ENCODE data around the gene IL37. TPM values are rescaled to one million over a fixed set of nuclear protein-coding genes. Genes with fewer than 3 reads are reported as not detected.

IL37 gene
- polyA plus RNA-seq, 2 of the 4 experiments (the other 2 are of a cell fraction): not detected

DNA sequence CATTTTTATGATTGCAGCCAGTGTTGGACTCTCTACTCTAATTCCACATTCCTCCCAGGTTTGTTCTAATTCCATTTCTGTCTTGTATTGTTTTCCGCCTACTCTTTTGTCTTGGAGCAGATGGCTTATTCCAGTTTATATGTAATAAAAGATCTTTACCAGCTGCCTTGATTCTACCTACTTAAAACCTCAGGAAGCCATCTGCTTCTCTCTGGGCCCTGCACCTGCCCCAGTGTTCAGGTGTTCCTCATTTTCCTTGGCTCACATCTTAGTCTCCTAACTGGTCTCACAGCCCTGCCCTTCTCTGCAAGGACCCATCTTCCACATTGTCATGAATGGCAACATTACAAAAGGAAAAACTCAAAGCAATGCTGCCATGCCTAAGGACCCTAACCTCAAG lies 21.0 kb upstream of the IL37 start:
- TF ChIP-seq CEBPB (IDR thresholded peaks at IDR 0.05): no peak
- TF ChIP-seq HOXB5 (CRISPR knock-in tag; IDR thresholded peaks at IDR 0.05): no peak
- TF ChIP-seq TFCP2L1 (CRISPR knock-in tag; IDR thresholded peaks at IDR 0.05): no peak
- no peak for TF ChIP-seq ESRRA (IDR thresholded peaks at IDR 0.05; ENCODE audit: borderline replicate concordance, low read length)
- no peak for TF ChIP-seq EHMT2 (IDR thresholded peaks at IDR 0.05; ENCODE audit: low read depth)
- TF ChIP-seq ZC3H11A (IDR thresholded peaks at IDR 0.05): no peak
- no peak for TF ChIP-seq JUNB (IDR thresholded peaks at IDR 0.05)
- no peak for TF ChIP-seq HOXB13 (CRISPR knock-in tag; IDR thresholded peaks at IDR 0.05; ENCODE audit: low read depth)
- TF ChIP-seq TP53 (CRISPR knock-in tag; IDR thresholded peaks at IDR 0.05): no peak
- Histone ChIP-seq H3K27ac (no peak overlapping the region), H3K4me2 (no peak overlapping the region), H3K4me3 (no peak overlapping the region), H3K4me1 (no peaks in the 10 kb centered on the region), H3K9me3 (no peaks in the 10 kb centered on the region)
- CTCF ChIA-PET: interaction anchor here (0.8 to 2.4 kb wide), 3 partner anchors 31 to 140 kb away, joined by 3 to 11 read pairs (median 6); no protein-coding TSS in a partner anchor
- DNase-seq (ENCODE audit: low read depth in 1 of 2, low spot score in 1 of 2): no peak
- FAIRE-seq: no peak
- 97% methylated on average over 1 of the region's 1 CpG for WGBS (ENCODE audit: missing lambda C conversion rate)
- ATAC-seq: no peak
- POLR2A ChIA-PET: no interaction called here

DNA sequence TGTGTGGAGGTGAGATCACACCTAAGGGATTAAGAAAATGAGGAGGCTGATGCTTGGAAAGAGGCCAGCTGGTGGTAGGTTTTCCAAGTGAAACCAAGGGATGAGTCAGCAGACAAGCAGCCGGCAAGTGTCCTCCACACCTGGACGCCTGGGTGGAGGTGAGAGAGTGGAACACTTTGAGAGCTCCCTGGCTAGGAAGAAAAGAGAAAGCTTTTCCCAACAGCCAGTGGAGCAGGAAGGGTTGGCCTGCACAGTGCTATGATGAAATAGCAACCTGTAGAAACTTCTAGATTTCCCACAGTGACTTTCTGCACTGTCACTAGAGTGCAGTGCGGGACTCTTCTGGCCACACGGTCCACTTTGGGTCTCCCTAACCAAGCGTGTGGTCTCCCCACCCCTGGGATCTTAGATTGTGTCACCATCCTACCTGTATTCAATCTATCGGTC lies 19.6 kb upstream of the IL37 start:
- ChIA-PET CTCF (interaction anchor here (1.4 to 2.4 kb wide), 3 partner anchors 14 to 141 kb away, joined by 4 to 11 read pairs (median 6); no protein-coding TSS in a partner anchor), POLR2A (no interaction called here)
- no peaks in the 10 kb centered on the region for H3K9me3 ChIP-seq
- DNase-seq (ENCODE audit: low read depth in 1 of 2, low spot score in 1 of 2) (no peak), FAIRE-seq (no peak), ATAC-seq (no peak)
- no peak overlapping the region for H3K4me2 ChIP-seq
- no peaks in the 10 kb centered on the region for H3K4me1 ChIP-seq
- TF ChIP-seq TFCP2L1 (CRISPR knock-in tag; IDR thresholded peaks at IDR 0.05) (no peak), JUN (IDR thresholded peaks at IDR 0.05) (no peak), KDM1A (IDR thresholded peaks at IDR 0.05; ENCODE audit: low read depth) (no peak), EHMT2 (IDR thresholded peaks at IDR 0.05; ENCODE audit: low read depth) (no peak), KDM5A (IDR thresholded peaks at IDR 0.05) (no peak), MAZ (IDR thresholded peaks at IDR 0.05; ENCODE audit: borderline replicate concordance, low read depth, low read length) (no peak), EHF (CRISPR knock-in tag; IDR thresholded peaks at IDR 0.05) (no peak), POLR2AphosphoS2 (conservative IDR thresholded peaks at IDR 0.05; ENCODE audit: low read length) (no peak)
- TF ChIP-seq, protein P1, sequence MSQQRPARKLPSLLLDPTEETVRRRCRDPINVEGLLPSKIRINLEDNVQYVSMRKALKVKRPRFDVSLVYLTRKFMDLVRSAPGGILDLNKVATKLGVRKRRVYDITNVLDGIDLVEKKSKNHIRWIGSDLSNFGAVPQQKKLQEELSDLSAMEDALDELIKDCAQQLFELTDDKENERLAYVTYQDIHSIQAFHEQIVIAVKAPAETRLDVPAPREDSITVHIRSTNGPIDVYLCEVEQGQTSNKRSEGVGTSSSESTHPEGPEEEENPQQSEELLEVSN (IDR thresholded peaks at IDR 0.05; ENCODE audit: borderline replicate concordance, low read depth): no peak
- TF ChIP-seq, protein P2, sequence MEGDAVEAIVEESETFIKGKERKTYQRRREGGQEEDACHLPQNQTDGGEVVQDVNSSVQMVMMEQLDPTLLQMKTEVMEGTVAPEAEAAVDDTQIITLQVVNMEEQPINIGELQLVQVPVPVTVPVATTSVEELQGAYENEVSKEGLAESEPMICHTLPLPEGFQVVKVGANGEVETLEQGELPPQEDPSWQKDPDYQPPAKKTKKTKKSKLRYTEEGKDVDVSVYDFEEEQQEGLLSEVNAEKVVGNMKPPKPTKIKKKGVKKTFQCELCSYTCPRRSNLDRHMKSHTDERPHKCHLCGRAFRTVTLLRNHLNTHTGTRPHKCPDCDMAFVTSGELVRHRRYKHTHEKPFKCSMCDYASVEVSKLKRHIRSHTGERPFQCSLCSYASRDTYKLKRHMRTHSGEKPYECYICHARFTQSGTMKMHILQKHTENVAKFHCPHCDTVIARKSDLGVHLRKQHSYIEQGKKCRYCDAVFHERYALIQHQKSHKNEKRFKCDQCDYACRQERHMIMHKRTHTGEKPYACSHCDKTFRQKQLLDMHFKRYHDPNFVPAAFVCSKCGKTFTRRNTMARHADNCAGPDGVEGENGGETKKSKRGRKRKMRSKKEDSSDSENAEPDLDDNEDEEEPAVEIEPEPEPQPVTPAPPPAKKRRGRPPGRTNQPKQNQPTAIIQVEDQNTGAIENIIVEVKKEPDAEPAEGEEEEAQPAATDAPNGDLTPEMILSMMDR (IDR thresholded peaks at IDR 0.05): no peak
- H3K4me3 ChIP-seq: no peak overlapping the region
- H3K27ac ChIP-seq: no peak overlapping the region
- WGBS (ENCODE audit: missing lambda C conversion rate): 82% methylated on average over 6 of the region's 6 CpGs

DNA sequence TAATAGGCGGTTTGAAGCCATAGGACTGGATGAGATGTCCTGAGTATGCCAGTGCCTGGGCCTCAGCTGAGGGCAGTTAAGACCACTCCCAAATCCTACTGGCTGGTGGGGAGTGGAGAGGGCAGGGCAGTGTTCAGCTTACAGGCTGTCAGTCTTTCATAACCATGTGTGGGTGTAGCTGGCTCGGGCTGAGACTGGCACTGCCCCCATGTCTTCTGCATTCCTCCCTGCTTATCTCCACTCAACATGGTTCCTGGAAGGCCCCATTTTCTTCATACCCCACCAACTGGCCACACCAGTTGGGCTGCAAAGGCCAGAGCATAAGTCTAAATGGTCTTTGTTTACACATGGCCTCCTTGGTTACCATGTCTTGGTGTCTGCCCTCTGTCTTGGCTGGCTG lies 17.2 kb upstream of the IL37 start:
- WGBS (ENCODE audit: missing lambda C conversion rate): 79% methylated on average over 2 of the region's 2 CpGs
- Histone ChIP-seq H3K4me3 (no peak overlapping the region), H3K9me3 (no peaks in the 10 kb centered on the region), H3K4me2 (no peak overlapping the region), H3K4me1 (no peaks in the 10 kb centered on the region), H3K27ac (no peak overlapping the region)
- no peak for FAIRE-seq
- no peak for DNase-seq (ENCODE audit: low read depth in 1 of 2, low spot score in 1 of 2)
- ChIA-PET POLR2A (no interaction called here), CTCF (interaction anchor here (0.6 to 1.5 kb wide), 3 partner anchors 8 to 25 kb away, joined by 3 to 4 read pairs (median 3); no protein-coding TSS in a partner anchor)
- ATAC-seq: no peak
- TF ChIP-seq CHD2 (IDR thresholded peaks at IDR 0.05; ENCODE audit: low read length, partially characterized antibody) (no peak), FOSL2 (IDR thresholded peaks at IDR 0.05) (no peak), FOSL2 (CRISPR knock-in tag; IDR thresholded peaks at IDR 0.05) (no peak), KDM5A (IDR thresholded peaks at IDR 0.05) (no peak), POLR2A (IDR thresholded peaks at IDR 0.05; ENCODE audit: low read length) (no peak), CBX8 (IDR thresholded peaks at IDR 0.05) (no peak), CHD4 (IDR thresholded peaks at IDR 0.05; ENCODE audit: borderline replicate concordance) (no peak), EP300 (IDR thresholded peaks at IDR 0.05) (no peak), NFE2L2 (conservative IDR thresholded peaks at IDR 0.05; ENCODE audit: low read length) (no peak), NR3C1 (IDR thresholded peaks at IDR 0.05) (no peak), KDM1A (IDR thresholded peaks at IDR 0.05; ENCODE audit: low read depth) (no peak), HOXB13 (CRISPR knock-in tag; IDR thresholded peaks at IDR 0.05; ENCODE audit: low read depth) (no peak)
- TF ChIP-seq, protein P3, sequence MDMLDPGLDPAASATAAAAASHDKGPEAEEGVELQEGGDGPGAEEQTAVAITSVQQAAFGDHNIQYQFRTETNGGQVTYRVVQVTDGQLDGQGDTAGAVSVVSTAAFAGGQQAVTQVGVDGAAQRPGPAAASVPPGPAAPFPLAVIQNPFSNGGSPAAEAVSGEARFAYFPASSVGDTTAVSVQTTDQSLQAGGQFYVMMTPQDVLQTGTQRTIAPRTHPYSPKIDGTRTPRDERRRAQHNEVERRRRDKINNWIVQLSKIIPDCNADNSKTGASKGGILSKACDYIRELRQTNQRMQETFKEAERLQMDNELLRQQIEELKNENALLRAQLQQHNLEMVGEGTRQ (IDR thresholded peaks at IDR 0.05): no peak
- TF ChIP-seq, protein P4, sequence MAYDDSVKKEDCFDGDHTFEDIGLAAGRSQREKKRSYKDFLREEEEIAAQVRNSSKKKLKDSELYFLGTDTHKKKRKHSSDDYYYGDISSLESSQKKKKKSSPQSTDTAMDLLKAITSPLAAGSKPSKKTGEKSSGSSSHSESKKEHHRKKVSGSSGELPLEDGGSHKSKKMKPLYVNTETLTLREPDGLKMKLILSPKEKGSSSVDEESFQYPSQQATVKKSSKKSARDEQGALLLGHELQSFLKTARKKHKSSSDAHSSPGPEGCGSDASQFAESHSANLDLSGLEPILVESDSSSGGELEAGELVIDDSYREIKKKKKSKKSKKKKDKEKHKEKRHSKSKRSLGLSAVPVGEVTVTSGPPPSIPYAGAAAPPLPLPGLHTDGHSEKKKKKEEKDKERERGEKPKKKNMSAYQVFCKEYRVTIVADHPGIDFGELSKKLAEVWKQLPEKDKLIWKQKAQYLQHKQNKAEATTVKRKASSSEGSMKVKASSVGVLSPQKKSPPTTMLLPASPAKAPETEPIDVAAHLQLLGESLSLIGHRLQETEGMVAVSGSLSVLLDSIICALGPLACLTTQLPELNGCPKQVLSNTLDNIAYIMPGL (CRISPR knock-in tag; IDR thresholded peaks at IDR 0.05; ENCODE audit: borderline replicate concordance): no peak
- TF ChIP-seq, protein P5, sequence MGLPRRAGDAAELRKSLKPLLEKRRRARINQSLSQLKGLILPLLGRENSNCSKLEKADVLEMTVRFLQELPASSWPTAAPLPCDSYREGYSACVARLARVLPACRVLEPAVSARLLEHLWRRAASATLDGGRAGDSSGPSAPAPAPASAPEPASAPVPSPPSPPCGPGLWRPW (IDR thresholded peaks at IDR 0.05): no peak
- TF ChIP-seq, protein P2 (IDR thresholded peaks at IDR 0.05): no peak
